ENCODE measurements around the gene MFRP. TPM values are rescaled to one million over a fixed set of nuclear protein-coding genes. Genes with fewer than 3 reads are reported as not detected.
A peak's percentile ranks its signal among the peaks of the same experiment; 100 is the strongest.

MFRP gene
- total and polyA plus RNA-seq, 8 donors: not detected

GRCh38 chr11:119369132-119369925 lies 22.8 kb upstream of the MFRP start:
- FAIRE-seq (no peak), DNase-seq (peak in 1 of 6 donors; percentile 42), ATAC-seq (peak in 1 of 4 donors; percentile 9)
- peak overlapping the region; percentile 74 to 86 (median 80) for H3K27ac ChIP-seq
- H3K27me3 ChIP-seq: no peaks in the 10 kb centered on the region
- H3K9me3 ChIP-seq: no peaks in the 10 kb centered on the region
- 29 to 37% methylated on average over 13 of the region's 13 CpGs for WGBS, 2 donors
- H3K4me3 ChIP-seq: peak overlapping the region in 2 of 4 donors; percentile 11
- peaks cover 19 to 32% (median 30%) of the 10 kb centered on the region in 3 donors for H3K4me1 ChIP-seq
- TF ChIP-seq CTCF (IDR thresholded peaks at IDR 0.05): no peak
- no peaks in the 10 kb centered on the region for H3K36me3 ChIP-seq
- intact Hi-C loops (cut with DNase I): no loop called here

GRCh38 chr11:119368121-119369034 lies 21.9 kb upstream of the MFRP start:
- intact Hi-C loops (cut with DNase I): no loop called here
- DNase-seq (peak; percentile 75 to 94 (median 82)), FAIRE-seq (peak; percentile 29), ATAC-seq (peak; percentile 69 to 78 (median 75))
- H3K27me3 ChIP-seq: no peaks in the 10 kb centered on the region
- H3K4me3 ChIP-seq: peak overlapping the region in 2 of 4 donors; percentile 11
- peak overlapping the region; percentile 74 to 86 (median 80) for H3K27ac ChIP-seq
- WGBS, 2 donors: 21 to 27% methylated on average over 17 of the region's 17 CpGs
- TF ChIP-seq CTCF (IDR thresholded peaks at IDR 0.05): no peak
- no peaks in the 10 kb centered on the region for H3K36me3 ChIP-seq
- no peaks in the 10 kb centered on the region for H3K9me3 ChIP-seq
- peaks cover 19 to 32% (median 30%) of the 10 kb centered on the region in 3 donors for H3K4me1 ChIP-seq

GRCh38 chr11:119367661-119368120 lies 21.2 kb upstream of the MFRP start:
- ATAC-seq (no peak), DNase-seq (peak in 1 of 6 donors; percentile 43), FAIRE-seq (no peak)
- peak overlapping the region; percentile 74 to 86 (median 80) for H3K27ac ChIP-seq
- H3K27me3 ChIP-seq: no peaks in the 10 kb centered on the region
- peaks cover 23 to 37% (median 36%) of the 10 kb centered on the region in 3 donors for H3K4me1 ChIP-seq
- no peaks in the 10 kb centered on the region for H3K36me3 ChIP-seq
- no peak overlapping the region for H3K4me3 ChIP-seq
- no peaks in the 10 kb centered on the region for H3K9me3 ChIP-seq
- TF ChIP-seq CTCF (IDR thresholded peaks at IDR 0.05): no peak
- WGBS, 2 donors: 68 to 70% methylated on average over 9 of the region's 9 CpGs
- intact Hi-C loops (cut with DNase I): no loop called here

GRCh38 chr11:119366690-119367620 lies 20.4 kb upstream of the MFRP start:
- intact Hi-C loops (cut with DNase I): no loop called here
- no peak for TF ChIP-seq CTCF (IDR thresholded peaks at IDR 0.05)
- no peaks in the 10 kb centered on the region for H3K27me3 ChIP-seq
- H3K4me3 ChIP-seq: no peak overlapping the region
- no peak for FAIRE-seq
- DNase-seq: peak in 1 of 6 donors; percentile 29
- ATAC-seq: no peak
- no peaks in the 10 kb centered on the region for H3K9me3 ChIP-seq
- H3K36me3 ChIP-seq: no peaks in the 10 kb centered on the region
- H3K27ac ChIP-seq: no peak overlapping the region
- 79 to 80% methylated on average over 11 of the region's 11 CpGs for WGBS, 2 donors
- H3K4me1 ChIP-seq: peaks cover 30 to 44% (median 43%) of the 10 kb centered on the region in 3 donors
